ENCODE data around the gene SPATA31E1.
A peak's percentile ranks its signal among the peaks of the same experiment; 100 is the strongest.

Gene SPATA31E1

DNA sequence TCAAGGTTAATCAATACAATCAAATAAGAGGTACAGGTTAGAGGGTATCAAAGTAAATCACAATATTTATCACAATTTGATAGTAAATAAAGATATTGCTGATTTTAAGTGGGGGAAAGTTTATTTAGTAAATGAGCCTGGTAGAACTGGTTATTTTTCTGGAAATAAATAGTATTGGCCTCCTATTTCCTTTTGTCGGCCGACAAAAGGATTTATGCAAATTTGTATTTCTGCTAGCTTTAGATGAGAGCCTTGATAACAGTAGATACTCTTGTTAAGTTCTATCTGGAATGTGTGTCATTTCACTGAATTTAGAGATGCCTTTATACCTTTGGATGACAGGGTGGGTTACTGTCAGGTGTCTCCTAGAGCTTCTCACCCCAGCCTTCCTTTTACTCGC is 17.8 kb upstream of the SPATA31E1 start:
- no peak for DNase-seq

DNA sequence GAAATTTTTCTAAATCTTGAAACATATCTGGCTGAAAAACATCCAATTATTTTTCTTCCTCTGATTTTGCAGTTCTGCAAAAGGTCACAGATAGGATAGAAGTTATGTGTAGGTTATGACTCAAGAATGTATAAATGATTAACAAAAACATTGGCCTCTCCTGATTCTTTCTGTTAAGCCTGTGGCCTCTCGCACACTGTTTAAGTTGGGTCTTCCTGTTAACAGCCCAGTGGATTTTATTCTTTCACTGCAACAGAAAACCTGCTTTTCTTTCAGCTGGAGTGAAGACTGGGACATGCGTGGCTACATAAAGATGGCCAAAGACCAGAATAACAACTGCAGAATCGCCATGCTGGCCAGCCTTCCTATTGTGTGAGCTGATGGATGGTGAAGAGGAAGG is 17.1 kb upstream of the SPATA31E1 start:
- DNase-seq: no peak

GRCh38 chr9:87867391-87867790 is 15.3 kb upstream of the SPATA31E1 start:
- DNase-seq: no peak

- no peak for DNase-seq
These were observed 14.5 kb upstream of the SPATA31E1 start for GRCh38 chr9:87868175-87868574.

DNA sequence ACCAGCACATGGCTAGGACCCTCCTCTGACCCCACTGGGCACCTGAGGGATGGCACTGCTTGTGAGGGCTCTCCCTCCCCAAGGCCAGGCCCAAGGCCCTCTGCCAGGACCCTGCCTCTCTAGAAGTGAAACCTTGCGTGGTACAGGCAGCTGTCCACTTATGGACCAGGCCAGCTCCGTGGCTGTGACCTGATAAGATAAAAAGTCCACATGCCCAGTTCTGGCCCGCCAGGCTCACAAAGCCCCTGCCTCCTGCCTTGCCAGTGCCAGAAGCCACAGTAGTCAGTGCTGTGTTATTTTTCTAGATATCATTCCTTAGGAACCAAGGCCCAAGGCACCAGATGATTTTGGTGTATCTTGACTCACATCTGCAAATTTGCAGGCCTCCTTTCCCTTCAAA is 14.0 kb upstream of the SPATA31E1 start:
- DNase-seq: no peak

- DNase-seq: no peak
These were observed 13.6 kb upstream of the SPATA31E1 start for GRCh38 chr9:87869082-87869481.

DNA sequence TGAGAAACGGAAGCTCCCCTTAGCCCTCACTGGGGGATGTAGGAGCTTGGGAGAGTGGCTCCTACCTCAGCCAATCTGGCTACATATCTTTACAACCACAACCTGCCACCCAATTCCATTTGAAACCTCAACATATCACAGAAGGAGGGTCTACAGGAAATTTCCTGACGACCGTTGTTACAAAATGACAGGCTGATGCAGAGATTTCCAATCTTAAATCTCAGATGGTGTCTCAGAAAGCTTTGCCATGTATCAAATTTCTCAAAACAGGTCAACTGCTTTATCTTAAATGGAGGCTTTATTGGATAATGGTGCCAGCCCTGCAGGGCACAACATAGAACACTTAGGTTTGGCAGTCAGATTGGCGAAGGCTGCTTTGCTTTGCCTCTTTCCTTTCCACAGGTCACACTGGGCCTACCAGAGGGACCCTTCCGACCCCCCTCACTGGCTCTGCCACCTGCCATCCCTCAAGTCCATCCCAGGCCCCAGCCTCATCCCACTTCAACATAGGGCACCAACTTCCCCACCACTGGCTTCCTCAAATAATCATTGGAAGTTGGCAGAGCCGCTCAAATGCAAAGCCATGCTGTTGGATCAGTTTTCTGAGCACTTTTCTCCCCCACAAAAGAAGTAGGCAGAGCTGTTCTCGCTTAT is 11.1 kb upstream of the SPATA31E1 start:
- no peak for DNase-seq

DNA sequence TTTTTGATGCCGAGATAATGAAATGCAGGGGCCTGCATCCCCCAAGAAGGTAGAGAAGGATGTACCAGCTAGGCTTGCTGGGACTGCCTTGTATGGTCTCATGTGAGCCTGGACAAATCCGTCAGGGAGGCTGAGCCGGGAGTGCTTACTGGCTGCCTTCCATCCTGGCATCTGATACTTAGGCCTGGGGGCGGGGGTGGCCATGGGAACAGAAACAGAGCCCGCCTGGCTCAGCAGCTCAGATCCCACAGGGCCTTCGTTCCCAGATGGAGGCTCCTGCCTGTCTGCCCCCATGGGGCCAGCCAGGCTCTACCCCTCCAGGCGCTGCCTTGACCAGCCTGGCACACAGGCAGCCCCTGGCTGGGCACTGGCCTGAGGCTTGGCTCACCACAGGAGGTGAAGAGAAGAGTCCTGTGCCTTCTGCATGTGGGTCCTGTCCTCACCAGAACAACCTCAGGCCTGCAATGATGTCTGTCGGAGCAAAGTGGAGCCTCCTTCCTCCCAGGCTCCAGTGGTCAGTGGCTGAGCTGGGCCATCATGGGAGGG is 10.5 kb upstream of the SPATA31E1 start:
- DNase-seq: peak; percentile 16

- no peak for DNase-seq
These were observed 8.9 kb upstream of the SPATA31E1 start for GRCh38 chr9:87873607-87874303.

- no peak for DNase-seq
These were observed 8.4 kb upstream of the SPATA31E1 start for GRCh38 chr9:87874304-87874623.

GRCh38 chr9:87875060-87875459 is 7.6 kb upstream of the SPATA31E1 start:
- DNase-seq: no peak

DNA sequence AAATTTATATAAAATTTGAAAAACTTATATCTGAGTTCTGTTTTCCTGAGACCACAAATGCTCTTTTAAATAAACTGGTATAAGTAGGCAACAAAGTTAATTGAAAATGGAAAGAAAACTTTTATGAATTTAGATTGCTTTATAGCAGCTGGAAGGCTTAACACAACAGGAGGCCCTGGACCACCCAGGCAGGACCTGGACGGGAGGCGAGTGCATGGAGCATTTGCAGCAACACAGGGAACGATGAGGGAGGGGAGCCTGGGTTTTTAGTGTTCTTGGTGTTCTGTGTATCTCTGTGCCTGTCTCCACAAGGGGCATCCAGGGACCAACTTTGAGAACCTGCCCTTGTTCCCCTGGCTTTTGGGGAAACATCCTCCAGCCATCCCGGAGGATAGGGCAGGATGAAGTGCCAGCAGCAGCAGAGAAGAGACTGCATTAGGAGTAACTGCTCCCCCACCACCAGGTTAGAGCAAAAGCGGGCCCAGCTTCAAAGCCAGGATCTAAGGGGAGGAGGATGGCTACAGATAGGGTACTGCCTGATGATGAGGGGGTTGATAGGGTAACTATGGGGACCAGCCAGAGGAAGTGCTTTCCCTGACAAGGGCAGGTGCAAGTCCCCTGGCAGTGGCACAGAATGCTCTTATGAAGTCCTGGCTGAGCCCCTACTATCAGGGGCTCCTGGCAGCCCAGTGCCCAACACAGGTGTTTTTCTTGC is 6.7 kb upstream of the SPATA31E1 start:
- DNase-seq: no peak

DNA sequence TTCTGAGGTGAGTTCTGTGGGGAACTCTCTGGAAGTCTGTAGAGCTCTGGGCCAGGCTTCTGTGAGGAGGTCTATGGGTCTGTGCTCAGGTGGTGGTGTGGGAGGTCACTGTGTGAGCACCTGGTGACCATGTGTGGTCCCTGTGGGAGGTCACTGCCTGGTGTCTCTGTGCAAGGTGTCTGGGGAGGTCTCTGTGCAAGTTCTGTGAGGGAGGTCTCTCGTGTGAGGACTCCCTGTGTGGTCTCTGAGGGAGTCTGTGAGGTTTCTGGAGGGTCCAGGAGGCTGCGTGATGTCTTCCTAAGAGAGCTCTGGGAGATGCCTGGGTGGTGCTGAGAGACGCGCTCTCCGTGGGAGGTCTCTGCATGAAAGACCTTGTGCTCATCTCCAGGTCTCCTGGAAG is 6.0 kb upstream of the SPATA31E1 start:
- no peak for DNase-seq

DNA sequence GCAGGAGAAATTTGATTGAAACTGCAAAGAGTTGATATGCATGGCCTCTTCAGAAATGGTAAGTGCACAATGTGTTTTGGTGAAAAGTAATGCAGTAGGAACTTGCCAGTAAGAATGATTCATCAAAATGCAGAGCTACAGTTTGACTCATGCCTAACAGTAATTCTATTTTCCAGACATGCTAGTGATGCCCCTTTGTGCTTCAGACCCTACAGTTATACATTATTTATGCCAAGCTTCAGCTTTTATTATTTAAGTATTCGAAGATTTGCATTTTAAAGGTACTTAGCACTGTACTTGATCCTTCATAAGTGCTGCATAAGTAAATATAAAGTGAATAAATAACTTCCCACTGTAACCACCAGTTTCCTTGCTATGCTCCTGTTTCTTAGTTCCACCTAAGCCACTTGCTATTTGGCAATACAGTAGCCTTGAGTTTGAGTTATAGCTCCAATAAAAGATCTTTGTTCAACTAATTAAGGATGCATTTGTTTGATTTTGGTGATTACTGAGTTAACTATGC is 3.6 kb upstream of the SPATA31E1 start:
- no peak for DNase-seq

GRCh38 chr9:87880116-87880515 is 2.6 kb upstream of the SPATA31E1 start:
- DNase-seq: no peak

DNA sequence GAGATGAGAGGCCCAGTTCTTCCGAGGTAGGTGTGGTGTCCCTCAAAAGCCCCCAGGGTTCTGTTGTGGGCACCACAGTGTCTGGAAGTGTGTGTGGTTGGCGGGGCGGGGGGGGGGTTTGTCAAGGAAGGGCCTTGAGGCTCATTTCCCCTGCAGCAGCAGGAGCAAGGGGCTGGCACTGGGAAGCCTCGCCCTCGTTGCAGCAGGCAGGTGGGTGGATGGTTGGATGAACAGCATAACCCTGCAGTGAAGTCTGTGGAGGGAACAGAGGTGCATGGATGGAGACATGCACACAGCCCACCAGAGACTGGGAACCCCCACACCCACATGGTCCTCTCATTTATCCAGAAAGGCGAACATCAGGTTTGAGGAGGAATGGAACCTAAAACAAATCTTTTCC is 2.0 kb upstream of the SPATA31E1 start:
- DNase-seq: no peak

- DNase-seq: no peak
These were observed 597 bp downstream of the SPATA31E1 start for GRCh38 chr9:87883274-87883673.

GRCh38 chr9:87883990-87884389 is 1.3 kb downstream of the SPATA31E1 start:
- DNase-seq: no peak

GRCh38 chr9:87884578-87885459 is 2.1 kb downstream of the SPATA31E1 start:
- no peak for DNase-seq

DNA sequence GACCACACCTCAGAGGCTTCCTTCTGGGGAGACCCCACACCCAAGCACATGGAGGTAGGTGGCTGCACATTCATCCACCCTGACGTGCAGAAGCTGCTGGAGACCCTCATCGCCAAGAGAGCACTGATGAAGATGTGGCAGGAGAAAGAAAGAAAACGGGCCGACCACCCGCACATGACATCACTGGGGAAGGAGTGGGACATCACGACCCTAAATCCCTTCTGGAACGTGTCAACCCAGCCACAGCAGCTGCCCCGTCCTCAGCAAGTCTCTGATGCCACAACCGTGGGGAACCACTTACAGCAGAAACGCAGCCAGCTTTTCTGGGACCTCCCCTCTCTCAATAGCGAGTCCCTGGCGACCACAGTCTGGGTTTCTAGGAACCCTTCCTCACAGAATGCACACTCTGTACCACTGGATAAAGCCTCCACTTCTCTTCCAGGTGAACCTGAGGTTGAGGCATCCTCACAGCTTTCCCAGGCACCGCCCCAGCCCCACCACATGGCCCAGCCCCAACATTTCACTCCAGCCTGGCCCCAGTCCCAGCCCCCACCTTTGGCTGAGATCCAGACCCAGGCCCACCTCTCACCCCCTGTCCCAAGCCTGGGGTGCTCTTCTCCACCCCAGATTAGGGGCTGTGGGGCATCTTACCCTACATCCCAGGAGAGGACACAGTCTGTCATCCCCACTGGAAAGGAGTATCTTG is 3.0 kb downstream of the SPATA31E1 start:
- no peak for DNase-seq

DNA sequence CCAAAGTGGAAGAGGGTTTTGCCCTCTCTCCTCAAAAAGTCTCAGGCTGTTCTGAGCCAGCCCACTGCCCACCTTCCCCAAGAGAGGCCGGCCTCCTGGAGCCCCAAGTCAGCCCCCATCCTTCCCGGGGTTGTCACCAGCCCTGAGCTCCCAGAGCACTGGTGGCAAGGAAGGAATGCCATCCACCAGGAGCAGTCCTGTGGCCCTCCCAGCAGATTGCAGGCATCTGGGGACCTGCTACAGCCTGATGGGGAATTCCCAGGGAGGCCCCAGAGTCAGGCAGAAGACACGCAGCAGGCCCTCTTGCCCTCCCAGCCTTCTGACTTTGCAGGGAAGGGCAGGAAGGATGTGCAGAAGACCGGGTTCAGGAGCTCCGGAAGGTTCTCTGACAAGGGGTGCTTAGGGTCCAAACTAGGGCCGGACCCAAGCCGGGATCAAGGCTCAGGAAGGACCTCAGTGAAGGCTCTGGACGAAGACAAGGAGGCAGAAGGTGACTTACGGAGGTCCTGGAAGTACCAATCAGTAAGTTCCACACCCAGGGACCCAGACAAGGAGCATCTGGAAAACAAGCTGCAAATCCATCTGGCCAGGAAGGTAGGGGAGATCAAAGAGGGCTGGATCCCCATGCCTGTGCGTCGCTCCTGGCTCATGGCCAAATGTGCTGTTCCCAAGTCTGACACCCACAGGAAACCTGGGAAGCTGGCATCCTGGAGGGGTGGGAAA is 3.7 kb downstream of the SPATA31E1 start:
- no peak for DNase-seq
